AG04450 (cell line): Measurements from ENCODE around the gene DCLK2. TPM values are rescaled to one million over a fixed set of nuclear protein-coding genes. Genes with fewer than 3 reads are reported as not detected.

ENCODE experiments used
- CTCF ChIA-PET: fragments of 300-600, 350-600 bp; formaldehyde crosslinking; extraction: SDS; loops from one replicate; lab custom pipeline; 2022; ENCODE audit warnings: antibody characterized with exemption, inconsistent platforms; lab: Charles Lee
- POLR2A ChIA-PET: fragments of 350-600 bp; formaldehyde crosslinking; extraction: SDS; loops from one replicate; lab custom pipeline; 2021; ENCODE audit warnings: antibody characterized with exemption, inconsistent platforms; lab: Yijun Ruan, JAX
- DNase-seq: peaks from one replicate; pipeline ENCODE4 v3.0.0-alpha.2; 2011; ENCODE audit warnings: low read depth, low spot score
- H3K27ac ChIP-seq: one replicate; pipeline ENCODE4 v1.5.1; 2012; ENCODE audit warnings: low read depth, low read length, control low read depth
- H3K27me3 ChIP-seq: one replicate; pipeline ENCODE4 v1.6.0; 2012; ENCODE audit warnings: low read length; ENCODE audit not compliant: control insufficient read depth, insufficient read depth
- H3K4me3 ChIP-seq: 2 replicates; pipeline ENCODE4 v1.5.1; 2011; ENCODE audit warnings: mild to moderate bottlenecking, low read depth, low read length, control low read depth
- H3K9me3 ChIP-seq: 2 replicates; pipeline ENCODE4 v1.5.1; 2012; ENCODE audit warnings: low read length; ENCODE audit not compliant: control insufficient read depth, insufficient read depth
- polyA plus RNA-seq: library from polyadenylated mRNA; depleted of rRNA; stranded (reverse); fragments of >200 nt; gene quantifications from 2 replicates; pipeline ENCODE4 v1.2.3, GENCODE V29; 2011
- TF ChIP-seq, protein P1 (sequence below): IDR thresholded peaks from 2 replicates; pipeline ENCODE4 v1.5.1; 2011; ENCODE audit warnings: low read depth, low read length, control low read depth, inconsistent platforms

Gene DCLK2
- polyA plus RNA-seq, 1 experiment, result 7.3 TPM

DNA sequence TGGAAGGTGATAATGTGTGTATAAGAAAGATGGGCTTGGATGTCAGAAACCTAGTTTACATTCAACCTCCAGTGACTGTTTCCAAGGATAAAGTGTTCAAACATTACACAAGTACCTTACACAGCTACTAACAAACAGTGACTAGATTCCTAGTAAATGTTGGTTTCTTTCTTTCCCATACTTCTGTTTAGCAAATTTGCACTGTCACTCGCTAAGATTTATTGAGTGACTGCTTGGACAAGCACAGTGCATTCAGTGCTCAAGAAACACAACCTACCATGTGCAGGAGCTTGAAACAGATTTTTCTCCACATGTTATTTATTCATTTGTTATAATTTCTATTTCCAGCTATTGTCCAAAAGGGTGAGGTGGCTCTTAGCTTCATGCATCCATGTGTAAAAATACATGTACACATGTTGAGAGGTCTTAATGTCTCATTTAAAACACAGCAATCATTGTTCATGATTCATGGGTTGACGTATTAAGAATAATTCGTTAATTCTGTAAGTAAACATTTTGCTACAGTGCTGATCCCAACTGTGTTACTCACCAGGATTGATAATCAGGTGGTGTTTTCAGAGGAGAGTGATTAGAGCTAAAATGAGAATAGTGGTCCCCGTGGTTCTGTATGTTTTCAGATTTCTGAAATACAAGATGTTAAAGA lies 153.0 kb downstream of the DCLK2 start:
- no peak overlapping the region for H3K4me3 ChIP-seq
- CTCF ChIA-PET, result interaction anchor here (1.0 to 2.9 kb wide), 6 partner anchors 11 to 636 kb away, joined by 3 to 25 read pairs (median 4); no protein-coding TSS in a partner anchor
- no peaks in the 10 kb centered on the region for H3K27me3 ChIP-seq
- POLR2A ChIA-PET, result interaction anchor here (0.6 kb wide), 1 partner anchor 222 kb away, joined by 9 read pairs; no protein-coding TSS in a partner anchor
- DNase-seq, result no peak
- no peaks in the 10 kb centered on the region for H3K9me3 ChIP-seq
- H3K27ac ChIP-seq, result peak overlapping the region; percentile 60
- TF ChIP-seq, protein P1, sequence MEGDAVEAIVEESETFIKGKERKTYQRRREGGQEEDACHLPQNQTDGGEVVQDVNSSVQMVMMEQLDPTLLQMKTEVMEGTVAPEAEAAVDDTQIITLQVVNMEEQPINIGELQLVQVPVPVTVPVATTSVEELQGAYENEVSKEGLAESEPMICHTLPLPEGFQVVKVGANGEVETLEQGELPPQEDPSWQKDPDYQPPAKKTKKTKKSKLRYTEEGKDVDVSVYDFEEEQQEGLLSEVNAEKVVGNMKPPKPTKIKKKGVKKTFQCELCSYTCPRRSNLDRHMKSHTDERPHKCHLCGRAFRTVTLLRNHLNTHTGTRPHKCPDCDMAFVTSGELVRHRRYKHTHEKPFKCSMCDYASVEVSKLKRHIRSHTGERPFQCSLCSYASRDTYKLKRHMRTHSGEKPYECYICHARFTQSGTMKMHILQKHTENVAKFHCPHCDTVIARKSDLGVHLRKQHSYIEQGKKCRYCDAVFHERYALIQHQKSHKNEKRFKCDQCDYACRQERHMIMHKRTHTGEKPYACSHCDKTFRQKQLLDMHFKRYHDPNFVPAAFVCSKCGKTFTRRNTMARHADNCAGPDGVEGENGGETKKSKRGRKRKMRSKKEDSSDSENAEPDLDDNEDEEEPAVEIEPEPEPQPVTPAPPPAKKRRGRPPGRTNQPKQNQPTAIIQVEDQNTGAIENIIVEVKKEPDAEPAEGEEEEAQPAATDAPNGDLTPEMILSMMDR, result no peak

DNA sequence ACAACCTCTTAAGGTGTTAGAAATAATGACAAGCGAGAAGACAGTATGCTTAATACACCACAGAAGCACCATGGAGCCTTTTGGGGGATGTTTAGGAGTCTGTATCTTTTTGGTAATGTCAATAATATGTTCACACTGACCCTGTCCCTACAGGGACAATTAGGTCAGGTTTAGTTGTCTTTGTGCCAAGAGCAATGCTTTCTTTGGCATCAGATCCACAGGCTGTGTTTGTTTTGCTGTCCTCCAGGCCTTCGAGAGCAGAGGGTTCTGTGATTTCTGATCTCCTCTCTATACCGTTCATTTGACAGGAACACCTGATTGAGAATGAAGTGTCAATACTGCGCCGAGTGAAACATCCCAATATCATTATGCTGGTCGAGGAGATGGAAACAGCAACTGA lies 153.8 kb downstream of the DCLK2 start:
- H3K4me3 ChIP-seq, result no peak overlapping the region
- TF ChIP-seq, protein P1, result no peak
- CTCF ChIA-PET, result interaction anchor here (1.0 to 2.9 kb wide), 2 partner anchors 10 to 24 kb away, joined by 3 to 25 read pairs; no protein-coding TSS in a partner anchor
- POLR2A ChIA-PET, result no interaction called here
- DNase-seq, result no peak
- no peak overlapping the region for H3K27ac ChIP-seq
- H3K27me3 ChIP-seq, result no peaks in the 10 kb centered on the region
- no peaks in the 10 kb centered on the region for H3K9me3 ChIP-seq

DNA sequence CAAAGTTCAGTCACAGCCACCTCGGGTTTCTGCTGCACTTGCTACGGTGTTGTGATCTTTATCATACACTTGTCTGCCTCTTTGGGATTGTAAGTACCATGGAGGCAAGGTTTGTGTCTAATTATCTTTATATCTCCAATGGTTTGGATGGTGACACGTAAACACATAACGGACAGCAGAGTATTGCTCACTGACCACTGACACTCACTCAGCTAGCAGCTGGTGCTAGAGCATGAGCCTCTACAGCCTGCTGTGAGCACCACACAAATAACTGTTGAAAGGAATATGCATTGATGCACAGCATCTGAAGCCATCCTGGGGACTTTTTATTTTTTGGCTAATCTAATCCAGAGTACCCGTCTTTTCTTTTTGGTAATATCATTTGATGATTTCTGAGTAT lies 156.0 kb downstream of the DCLK2 start:
- Histone ChIP-seq H3K9me3 (no peaks in the 10 kb centered on the region), H3K27me3 (no peaks in the 10 kb centered on the region), H3K4me3 (no peak overlapping the region), H3K27ac (no peak overlapping the region)
- TF ChIP-seq, protein P1, result no peak
- DNase-seq, result no peak
- ChIA-PET CTCF (interaction anchor here (1.2 to 2.6 kb wide), 2 partner anchors 9 to 24 kb away, joined by 3 to 10 read pairs; no protein-coding TSS in a partner anchor), POLR2A (no interaction called here)

DNA sequence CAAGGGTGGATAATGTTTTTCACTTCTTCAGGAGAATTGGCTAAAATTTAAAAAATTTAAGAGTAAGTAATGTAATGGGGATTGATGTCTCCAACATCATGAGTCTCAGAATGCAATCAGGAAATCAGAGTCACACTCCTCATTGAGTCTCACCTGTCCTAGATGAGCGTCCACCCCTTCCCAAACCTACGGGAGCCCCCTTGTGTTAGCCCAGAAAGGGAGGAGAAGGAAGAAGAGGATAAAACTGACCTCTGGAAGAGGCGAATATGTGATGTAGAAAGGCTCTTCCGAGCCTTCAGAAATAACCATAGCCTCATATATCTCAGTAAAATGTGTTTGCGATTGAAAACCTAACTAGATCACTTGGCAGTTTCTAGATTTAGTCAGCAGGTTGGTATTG lies 157.1 kb downstream of the DCLK2 start:
- POLR2A ChIA-PET, result interaction anchor here (1.0 kb wide), 1 partner anchor 10 kb away, joined by 6 read pairs; no protein-coding TSS in a partner anchor
- no peak overlapping the region for H3K4me3 ChIP-seq
- H3K27me3 ChIP-seq, result no peaks in the 10 kb centered on the region
- no peak for DNase-seq
- CTCF ChIA-PET, result interaction anchor here (2.6 kb wide), 1 partner anchor 8 kb away, joined by 10 read pairs; no protein-coding TSS in a partner anchor
- no peaks in the 10 kb centered on the region for H3K9me3 ChIP-seq
- TF ChIP-seq, protein P1, result no peak
- H3K27ac ChIP-seq, result peak overlapping the region; percentile 93

DNA sequence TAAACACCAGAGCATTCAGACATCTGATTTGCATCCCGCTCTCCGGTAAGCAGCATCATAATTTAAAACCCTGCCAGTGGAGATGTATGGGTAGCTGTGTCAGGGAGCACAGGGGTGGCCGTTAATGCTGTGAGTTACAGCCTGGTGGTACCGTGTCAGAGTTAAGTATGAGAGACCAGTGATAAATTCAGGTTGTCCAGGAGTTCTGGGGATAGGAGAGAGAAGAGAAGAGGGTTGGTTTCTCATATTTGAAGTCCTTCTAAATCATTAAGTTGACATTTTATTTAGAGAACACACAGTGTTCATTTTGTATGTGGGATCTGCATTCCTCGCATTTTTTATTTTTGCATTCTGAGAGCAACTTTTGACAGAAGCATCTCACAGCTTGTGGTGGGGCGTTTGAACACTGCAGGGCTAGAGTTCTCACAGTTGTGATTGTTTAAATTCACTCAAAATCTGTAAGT lies 157.6 kb downstream of the DCLK2 start:
- CTCF ChIA-PET, result no interaction called here
- H3K9me3 ChIP-seq, result no peaks in the 10 kb centered on the region
- no peak for DNase-seq
- no peaks in the 10 kb centered on the region for H3K27me3 ChIP-seq
- no peak overlapping the region for H3K4me3 ChIP-seq
- POLR2A ChIA-PET, result interaction anchor here (1.0 kb wide), 1 partner anchor 11 kb away, joined by 6 read pairs; no protein-coding TSS in a partner anchor
- peak overlapping the region; percentile 93 for H3K27ac ChIP-seq
- TF ChIP-seq, protein P1, result no peak
